Esophagus squamous epithelium (tissue), 4 donors: ENCODE measurements around the gene DCUN1D2.

ENCODE experiments used
- CTCF ChIP-seq, 6 experiments: fragments of 450-650 bp in 4 of 6; fragments of 200-600 bp in 2 of 6; sonication (generic) in 2 of 6; IDR thresholded peaks; one replicate each; pipeline ENCODE4 v1.5.1; 2016 to 2019; ENCODE audit warnings: antibody characterized with exemption in 6 of 6, mild to moderate bottlenecking in 4 of 6, moderate library complexity in 4 of 6
- POLR2A ChIP-seq, 4 donors: fragments of 450-650 bp; IDR thresholded peaks; one replicate each; pipeline ENCODE4 v1.6.1; 2017; ENCODE audit warnings: antibody characterized with exemption in 4 of 4, mild to moderate bottlenecking in 4 of 4, moderate library complexity in 3 of 4

DNA sequence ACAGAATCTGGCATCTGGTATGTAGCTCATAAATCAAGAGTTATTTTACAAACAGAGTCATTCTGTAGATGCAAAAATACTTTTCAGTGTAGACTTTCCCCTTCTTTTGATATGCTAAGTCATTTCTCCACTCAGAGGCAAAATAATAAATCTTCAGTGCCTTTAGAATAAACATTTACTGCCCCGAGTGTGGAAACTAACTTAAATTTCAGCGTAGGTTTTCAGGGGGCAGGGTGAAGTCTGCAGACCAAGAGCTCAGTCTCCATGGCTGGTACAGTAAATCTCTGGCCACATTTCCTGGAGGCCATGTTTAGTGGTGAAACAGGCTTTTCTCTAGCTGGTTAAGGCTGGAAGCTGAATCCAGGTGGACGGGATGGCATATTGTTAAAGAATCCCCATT is 24.1 kb downstream of the DCUN1D2 start:
- TF ChIP-seq POLR2A (IDR thresholded peaks at IDR 0.05), result no peak
- no peak for TF ChIP-seq CTCF (IDR thresholded peaks at IDR 0.05)
